Skin of body (tissue), 2 donors: Measurements from ENCODE around the gene SH2D2A. TPM values are rescaled to one million over a fixed set of nuclear protein-coding genes. Genes with fewer than 3 reads are reported as not detected.
"Not testable (repeated sequence)": the region's sequence is repeated elsewhere in the genome, so short reads cannot be mapped to it uniquely, and the experiment has no call there.

ENCODE experiments used
- DNase-seq: peaks from one replicate; lab custom pipeline; 2025; lab: John Stamatoyannopoulos, UW
- total RNA-seq: library from RNA; depleted of rRNA; stranded (reverse); fragments of >200 nt; gene quantifications from one replicate; pipeline ENCODE4 v1.2.3, GENCODE V29; 2014

Gene SH2D2A
- total RNA-seq, 1 donor from 2014 or later = 0.89 TPM

GRCh38 chr1:156768610-156769295 is 47.9 kb downstream of the SH2D2A start:
- no peak for DNase-seq

DNA sequence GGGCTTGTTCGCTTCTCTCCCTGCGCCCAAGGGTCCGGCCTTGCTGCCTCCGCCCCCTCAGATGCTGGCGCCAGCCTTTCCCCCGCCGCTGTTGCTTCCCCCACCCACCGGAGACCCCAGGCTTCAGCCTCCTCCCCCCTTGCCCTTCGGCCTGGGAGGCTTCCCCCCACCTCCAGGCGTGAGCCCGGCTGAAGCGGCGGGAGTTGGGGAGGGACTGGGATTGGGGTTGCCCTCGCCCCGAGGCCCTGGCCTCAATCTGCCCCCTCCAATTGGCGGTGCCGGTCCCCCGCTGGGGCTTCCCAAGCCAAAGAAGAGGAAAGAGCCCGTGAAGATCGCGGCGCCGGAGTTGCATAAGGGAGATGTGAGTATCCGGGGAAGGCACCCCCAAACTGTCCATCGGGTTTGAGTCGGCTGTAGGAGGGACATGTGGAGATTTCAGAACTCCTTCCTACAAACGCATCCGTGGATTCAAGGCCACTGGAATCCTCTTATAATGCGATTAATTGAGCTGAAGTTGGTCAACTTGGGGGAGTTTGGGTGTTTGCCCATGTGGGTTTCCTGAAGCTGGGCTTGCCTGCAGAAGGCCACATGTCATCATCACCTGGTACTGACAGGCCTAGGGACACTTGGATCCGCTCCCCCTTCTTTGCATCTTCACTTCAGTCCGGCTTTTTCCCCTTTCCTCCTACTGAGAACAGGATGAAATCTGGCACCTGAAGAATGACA is 48.6 kb downstream of the SH2D2A start:
- DNase-seq = peak; percentile 17

DNA sequence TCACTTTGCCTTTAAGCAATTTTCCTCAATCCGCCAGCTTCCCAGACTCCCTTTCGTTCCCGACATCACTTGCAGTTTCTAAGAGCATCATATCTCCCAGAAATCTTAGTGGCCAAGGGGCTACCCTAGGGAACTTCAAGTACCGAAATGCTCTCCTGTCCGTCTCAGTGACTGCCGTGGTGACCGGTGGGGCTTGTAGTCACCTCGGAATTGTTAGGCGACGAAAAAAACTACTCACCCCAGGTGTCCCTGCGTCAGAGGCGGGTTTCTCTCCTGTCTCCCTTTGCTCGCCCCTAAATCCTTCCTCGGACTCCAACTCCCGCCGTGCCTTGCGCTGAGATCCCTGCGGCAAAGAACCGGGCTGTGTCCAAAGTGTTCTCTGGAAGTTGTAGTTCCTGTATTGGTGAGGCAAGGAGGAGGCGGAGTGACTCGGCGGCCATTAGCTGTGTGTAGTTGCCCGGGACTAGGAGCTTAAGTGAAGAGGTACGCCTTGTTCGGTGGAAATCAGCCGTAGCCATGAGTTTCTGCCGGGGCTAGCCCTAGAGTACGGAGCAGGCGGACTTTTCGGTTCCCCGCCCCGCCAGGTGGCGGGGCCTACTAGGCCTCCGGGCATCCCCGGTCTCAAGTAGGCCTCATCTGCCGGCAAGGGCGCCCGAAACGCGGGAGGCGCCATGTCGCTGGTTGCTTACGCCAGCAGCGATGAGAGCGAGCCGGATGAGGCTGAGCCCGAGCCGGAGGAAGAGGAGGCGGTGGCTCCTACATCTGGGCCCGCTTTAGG is 49.4 kb downstream of the SH2D2A start, which contains the start of gene PRCC:
TSS of gene PRCC (plus strand) at position 435 of the 778 bp plus-strand sequence. CDS start at position 672, 237 bp downstream.
- DNase-seq = peak; percentile 100

- peak; percentile 63 for DNase-seq
Measured at GRCh38 chr1:156766298-156767100, 50.1 kb downstream of the SH2D2A start.

DNA sequence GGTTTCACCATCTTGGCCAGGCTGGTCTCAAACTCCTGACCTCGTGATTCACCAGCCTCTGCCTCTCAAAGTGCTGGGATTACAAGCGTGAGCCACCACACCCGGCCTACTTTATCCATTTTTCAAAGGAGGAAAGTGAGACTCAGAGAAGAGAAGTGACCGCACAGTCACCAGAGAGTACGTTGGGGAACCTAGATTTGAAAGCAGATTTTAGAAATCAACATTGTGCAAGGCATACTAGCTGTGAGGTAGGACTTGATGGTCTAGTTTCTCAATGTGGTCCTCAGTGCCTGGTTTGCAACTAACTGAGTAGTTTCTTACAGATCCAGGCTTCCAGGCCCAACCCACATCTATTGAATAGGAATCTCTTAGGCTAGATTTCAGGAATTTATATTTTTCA is 51.0 kb downstream of the SH2D2A start:
- DNase-seq = no peak

DNA sequence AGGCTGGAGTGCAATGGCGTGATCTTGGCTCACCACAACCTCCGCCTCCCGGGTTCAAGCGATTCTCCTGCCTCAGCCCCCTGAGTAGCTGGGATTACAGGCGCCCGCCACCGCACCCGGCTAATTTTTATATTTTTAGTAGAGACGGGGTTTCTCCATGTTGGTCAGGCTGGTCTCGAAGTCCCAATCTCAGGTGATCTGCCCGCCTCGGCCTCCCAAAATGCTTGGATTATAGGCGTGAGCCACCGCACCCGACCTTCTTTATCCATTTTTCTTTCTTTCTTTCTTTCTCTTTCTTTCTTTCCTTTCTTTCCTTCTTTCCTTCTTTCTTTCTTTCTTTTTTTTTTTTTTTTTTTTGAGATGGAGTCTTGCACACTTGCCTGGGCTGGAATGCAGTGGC is 51.5 kb downstream of the SH2D2A start:
- DNase-seq = not testable (repeated sequence)

- DNase-seq = no peak
Measured at GRCh38 chr1:156760796-156761104, 55.9 kb downstream of the SH2D2A start.

DNA sequence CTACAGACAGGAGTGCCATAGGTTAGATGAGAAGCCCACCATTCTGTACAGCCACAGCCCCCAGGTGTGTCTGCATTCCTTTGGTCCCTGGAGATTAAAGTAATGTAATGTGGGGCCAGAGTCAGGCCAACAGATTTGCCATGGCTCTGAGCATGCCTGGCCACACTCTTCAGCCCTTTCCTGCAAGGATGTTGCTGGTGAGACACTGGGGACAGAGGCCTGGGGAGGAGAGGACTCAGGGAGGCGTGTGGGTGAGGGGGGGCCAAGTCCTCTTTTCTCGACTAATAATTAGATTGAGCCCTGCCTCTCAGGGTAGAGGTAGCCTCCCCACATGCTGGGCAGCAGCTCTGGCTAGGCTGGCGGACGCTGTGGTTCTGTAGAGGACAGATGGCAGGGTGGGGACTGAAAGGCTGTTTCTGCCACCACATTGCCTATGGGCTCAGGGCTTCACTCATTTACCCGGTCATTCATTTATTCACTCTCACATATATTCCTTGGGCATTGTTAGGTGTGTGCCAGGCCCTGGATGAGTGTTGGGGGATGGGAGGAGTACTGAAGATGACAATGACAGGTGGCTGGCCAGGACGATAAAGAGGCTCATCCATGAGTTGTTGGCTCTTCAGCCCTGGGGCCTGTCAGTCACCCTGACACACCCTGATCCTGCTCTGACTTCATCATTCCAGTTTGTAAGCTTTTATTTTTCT is 56.4 kb downstream of the SH2D2A start:
- DNase-seq = no peak

DNA sequence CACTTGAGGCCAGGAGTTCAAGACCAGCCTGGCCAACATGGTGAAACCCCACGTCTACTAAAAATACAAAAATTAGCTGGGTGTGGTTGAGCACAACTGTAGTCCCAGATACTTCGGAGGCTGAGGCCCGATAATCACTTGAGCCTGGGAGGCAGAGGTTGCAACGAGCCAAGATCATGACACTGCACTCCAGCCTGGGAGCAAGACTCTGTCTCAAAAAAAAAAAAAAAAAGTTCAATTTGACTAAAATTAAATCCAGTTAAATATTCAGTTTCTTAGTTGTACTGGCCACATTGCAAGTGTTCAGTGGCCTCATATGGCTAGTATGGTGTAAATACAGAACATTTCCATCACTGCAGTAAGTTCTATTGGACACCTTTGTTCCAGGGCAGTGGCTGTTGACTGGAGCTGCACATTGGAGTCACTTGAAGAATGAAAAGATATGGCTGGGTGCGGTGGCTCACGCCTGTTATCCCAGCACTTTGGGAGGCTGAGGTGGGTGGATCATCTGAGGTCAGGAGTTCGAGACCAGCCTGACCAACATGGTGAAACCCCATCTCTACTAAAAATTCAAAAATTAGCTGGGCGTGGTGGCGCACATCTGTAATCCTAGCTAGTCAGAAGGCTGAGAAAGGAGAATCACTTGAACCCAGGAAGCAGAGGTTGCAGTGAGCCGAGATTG is 58.9 kb downstream of the SH2D2A start:
- not testable (repeated sequence) for DNase-seq

DNA sequence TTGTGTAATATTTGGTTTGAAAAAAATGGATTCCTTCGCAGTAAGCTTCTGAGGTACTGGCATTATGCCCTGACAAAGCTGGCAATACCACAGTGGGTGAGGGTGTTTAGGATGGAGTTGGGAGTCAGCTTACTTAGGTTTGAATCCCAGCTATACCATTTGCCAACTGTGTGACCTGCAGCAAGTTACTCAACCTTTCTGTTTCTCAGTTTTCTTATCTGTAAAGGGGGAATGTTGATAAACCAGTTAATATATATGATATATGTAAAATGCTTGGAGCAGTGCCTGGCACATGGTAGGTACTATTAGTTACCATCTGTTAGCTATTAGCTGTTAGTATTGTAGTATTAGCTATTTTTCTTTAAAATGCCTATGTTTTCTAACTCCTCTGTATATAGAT is 60.3 kb downstream of the SH2D2A start:
- no peak for DNase-seq

Other genes with a start within 250 kb of the SH2D2A start
- 8.6 TPM for gene IQGAP3, start 244.3 kb downstream of the SH2D2A start, total RNA-seq
- not detected for gene TTC24, start 237.1 kb downstream of the SH2D2A start, total RNA-seq
- gene NAXE, start 225.1 kb downstream of the SH2D2A start, total RNA-seq = 26.1 TPM
- 8.7 TPM for gene GPATCH4, start 215.4 kb downstream of the SH2D2A start, total RNA-seq
- 0.20 TPM for gene HAPLN2, start 197.4 kb downstream of the SH2D2A start, total RNA-seq
- 2.1 TPM for gene BCAN, start 174.7 kb downstream of the SH2D2A start, total RNA-seq
- gene NES, start 139.4 kb downstream of the SH2D2A start, total RNA-seq = 54.7 TPM
- gene CRABP2, start 111.3 kb downstream of the SH2D2A start, total RNA-seq = 72.5 TPM
- gene METTL25B, start 88.4 kb downstream of the SH2D2A start, total RNA-seq = 13.1 TPM
- gene ISG20L2, start 88.1 kb downstream of the SH2D2A start, total RNA-seq = 6.6 TPM
- 35.5 TPM for gene MRPL24, start 75.8 kb downstream of the SH2D2A start, total RNA-seq
- gene HDGF, start 65.2 kb downstream of the SH2D2A start, total RNA-seq = 89.2 TPM
- gene PRCC, start 49.3 kb downstream of the SH2D2A start, total RNA-seq = 25.8 TPM
- under 0.01 TPM for gene INSRR, start 42.3 kb upstream of the SH2D2A start, total RNA-seq
- gene NTRK1, start 44.0 kb upstream of the SH2D2A start, total RNA-seq = 0.20 TPM
- 5.5 TPM for gene PEAR1, start 76.9 kb upstream of the SH2D2A start, total RNA-seq
- 0.20 TPM for gene LRRC71, start 103.8 kb upstream of the SH2D2A start, total RNA-seq
- 26.6 TPM for gene ARHGEF11, start 228.9 kb upstream of the SH2D2A start, total RNA-seq